GM11168 (cell line): Measurements from ENCODE around the gene DUOXA2.

Source experiments
- in situ Hi-C: fragments of 300-500 bp; cut with MboI; formaldehyde crosslinking; loops from one replicate; pipeline ENCODE4 v1.12.0; 2022; ENCODE audit warnings: low sequenced_read_pairs; ENCODE audit not compliant: unreplicated experiment

Gene DUOXA2

GRCh38 chr15:45116006-45116481 is 1.9 kb downstream of the DUOXA2 start:
- in situ Hi-C loops = no loop called here

GRCh38 chr15:45116482-45117307 is 2.6 kb downstream of the DUOXA2 start:
- in situ Hi-C loops = no loop called here

- in situ Hi-C loops = no loop called here
Measured at GRCh38 chr15:45117308-45118130, 3.4 kb downstream of the DUOXA2 start.

GRCh38 chr15:45118131-45118588 is 4.0 kb downstream of the DUOXA2 start:
- in situ Hi-C loops = no loop called here

GRCh38 chr15:45118996-45119395 is 4.9 kb downstream of the DUOXA2 start:
- in situ Hi-C loops = no loop called here

GRCh38 chr15:45120081-45120972 is 6.2 kb downstream of the DUOXA2 start:
- in situ Hi-C loops = no loop called here

- in situ Hi-C loops = no loop called here
Measured at GRCh38 chr15:45121020-45121419, 6.9 kb downstream of the DUOXA2 start.

GRCh38 chr15:45121706-45122417 is 7.7 kb downstream of the DUOXA2 start:
- in situ Hi-C loops = no loop called here

- in situ Hi-C loops = no loop called here
Measured at GRCh38 chr15:45122719-45123118, 8.6 kb downstream of the DUOXA2 start.

- in situ Hi-C loops = no loop called here
Measured at GRCh38 chr15:45123397-45123796, 9.3 kb downstream of the DUOXA2 start.

GRCh38 chr15:45126535-45127158 is 12.5 kb downstream of the DUOXA2 start:
- in situ Hi-C loops = no loop called here

GRCh38 chr15:45128971-45129639 is 15.0 kb downstream of the DUOXA2 start:
- in situ Hi-C loops = no loop called here

- in situ Hi-C loops = no loop called here
Measured at GRCh38 chr15:45129651-45130129, 15.6 kb downstream of the DUOXA2 start, which contains the start of the genes DUOX1 and DUOXA1. DUOX1 (plus strand) TSS chr15:45129994; CDS start chr15:45131967, 1,973 bp downstream. DUOXA1 (minus strand) TSS chr15:45129879; CDS start chr15:45123014, 6,865 bp downstream.

- in situ Hi-C loops = no loop called here
Measured at GRCh38 chr15:45130291-45131000, 16.3 kb downstream of the DUOXA2 start.

- in situ Hi-C loops = no loop called here
Measured at GRCh38 chr15:45131510-45131909, 17.4 kb downstream of the DUOXA2 start.

- in situ Hi-C loops = no loop called here
Measured at GRCh38 chr15:45132844-45133560, 18.9 kb downstream of the DUOXA2 start.

GRCh38 chr15:45133561-45133920 is 19.4 kb downstream of the DUOXA2 start:
- in situ Hi-C loops = no loop called here
